AML-193 (cell line): ENCODE results near the gene TXLNG.

Source experiments
- DNase-seq, 2 experiments: peaks; one replicate each; lab custom pipeline; 2025; lab: John Stamatoyannopoulos, UW

Gene TXLNG

GRCh38 chrX:16874458-16875095, 88.3 kb downstream of the TXLNG start:
- DNase-seq, result no peak

DNA sequence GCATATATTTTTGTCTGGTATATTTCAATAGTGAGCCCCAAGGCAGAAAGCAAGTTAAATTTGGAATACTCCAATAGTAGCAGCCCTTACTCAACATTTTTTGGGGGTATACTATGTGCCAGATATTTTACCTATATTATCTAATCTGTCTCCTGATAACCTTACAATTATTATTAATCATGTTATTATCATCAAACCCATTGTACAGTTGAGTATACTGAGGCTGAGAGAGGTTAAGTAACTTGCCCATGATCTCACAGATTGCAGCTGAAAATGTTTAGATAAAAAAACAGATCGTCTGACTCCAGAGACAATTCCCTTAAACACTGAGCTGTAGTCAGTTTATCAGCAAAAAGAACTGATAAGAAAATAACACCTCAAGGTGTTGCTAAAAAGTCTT, 90.4 kb downstream of the TXLNG start:
- no peak for DNase-seq

- peak; percentile 3 to 9 for DNase-seq
Measured at GRCh38 chrX:16882169-16882568, 95.9 kb downstream of the TXLNG start.

DNA sequence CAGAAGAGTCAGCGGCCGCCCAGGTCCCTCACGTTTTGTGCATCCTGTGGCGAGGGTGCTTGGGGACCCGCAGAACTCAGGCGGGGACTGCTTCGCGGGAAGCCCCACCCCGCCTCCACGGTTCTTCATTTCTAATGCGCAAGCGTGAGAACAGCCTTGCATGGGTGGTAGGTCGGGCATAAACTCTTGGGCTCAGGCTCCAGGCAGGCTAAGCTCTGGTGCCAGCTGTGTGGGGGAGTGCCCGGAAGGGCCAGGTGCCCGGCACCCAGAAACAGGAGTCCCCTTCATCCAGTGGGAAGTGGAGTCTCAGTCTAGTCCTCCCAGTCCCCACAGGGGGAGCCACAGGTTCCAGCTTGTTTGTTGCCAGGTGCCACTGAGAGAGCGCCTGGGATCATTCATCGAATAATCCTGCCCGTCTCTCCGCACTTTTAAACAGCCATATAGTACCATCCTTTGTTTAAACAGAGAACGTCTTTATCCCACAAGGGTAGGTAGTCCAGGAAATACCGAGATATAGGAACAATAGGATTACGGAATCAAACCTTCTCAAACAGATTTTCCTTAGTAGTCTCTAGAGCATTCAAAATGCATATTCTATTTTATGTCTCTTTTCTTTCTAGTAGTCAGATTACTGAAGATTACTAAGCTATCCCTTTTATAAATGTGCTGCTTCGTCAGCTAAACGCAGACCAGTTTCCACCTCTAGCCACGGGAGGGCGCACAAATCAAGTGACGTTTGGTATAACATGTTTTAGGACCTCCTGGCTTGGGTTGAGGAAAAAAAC, 96.6 kb downstream of the TXLNG start:
- peak; percentile 27 to 42 for DNase-seq

DNA sequence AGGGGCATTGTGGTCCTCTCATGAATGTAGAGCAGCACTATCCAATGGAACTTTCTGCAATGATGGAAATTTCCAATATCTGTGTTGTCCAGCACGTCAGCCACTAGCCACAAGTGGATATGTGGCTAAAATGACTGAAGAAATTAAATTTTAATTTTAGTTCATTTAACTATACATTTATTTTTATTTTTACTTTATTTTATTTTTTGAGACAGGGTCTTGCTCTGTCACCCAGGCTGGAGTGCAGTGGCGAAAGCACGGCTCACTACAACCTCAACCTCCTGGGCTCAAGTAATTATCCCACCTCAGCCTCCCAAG, 97.2 kb downstream of the TXLNG start:
- DNase-seq, result no peak

DNA sequence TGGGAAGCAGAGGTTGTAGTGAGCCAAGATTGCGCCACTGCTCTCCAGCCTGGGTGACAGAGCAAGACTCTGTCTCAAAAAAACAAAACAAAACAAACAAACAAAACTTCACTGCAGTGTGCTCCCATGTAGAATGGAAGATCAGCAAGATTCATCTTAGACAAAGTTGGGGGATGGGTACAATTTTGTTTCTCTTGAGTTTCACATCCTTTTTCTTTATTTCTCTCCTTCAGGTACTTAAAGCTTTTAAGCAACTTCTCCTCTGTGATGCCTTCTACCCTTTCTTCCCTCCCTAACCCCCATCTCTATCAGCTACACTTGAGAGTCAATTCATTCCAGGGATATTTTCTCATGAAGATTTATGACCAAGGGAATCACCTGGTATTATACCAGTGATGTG, 99.4 kb downstream of the TXLNG start:
- DNase-seq, result no peak

DNA sequence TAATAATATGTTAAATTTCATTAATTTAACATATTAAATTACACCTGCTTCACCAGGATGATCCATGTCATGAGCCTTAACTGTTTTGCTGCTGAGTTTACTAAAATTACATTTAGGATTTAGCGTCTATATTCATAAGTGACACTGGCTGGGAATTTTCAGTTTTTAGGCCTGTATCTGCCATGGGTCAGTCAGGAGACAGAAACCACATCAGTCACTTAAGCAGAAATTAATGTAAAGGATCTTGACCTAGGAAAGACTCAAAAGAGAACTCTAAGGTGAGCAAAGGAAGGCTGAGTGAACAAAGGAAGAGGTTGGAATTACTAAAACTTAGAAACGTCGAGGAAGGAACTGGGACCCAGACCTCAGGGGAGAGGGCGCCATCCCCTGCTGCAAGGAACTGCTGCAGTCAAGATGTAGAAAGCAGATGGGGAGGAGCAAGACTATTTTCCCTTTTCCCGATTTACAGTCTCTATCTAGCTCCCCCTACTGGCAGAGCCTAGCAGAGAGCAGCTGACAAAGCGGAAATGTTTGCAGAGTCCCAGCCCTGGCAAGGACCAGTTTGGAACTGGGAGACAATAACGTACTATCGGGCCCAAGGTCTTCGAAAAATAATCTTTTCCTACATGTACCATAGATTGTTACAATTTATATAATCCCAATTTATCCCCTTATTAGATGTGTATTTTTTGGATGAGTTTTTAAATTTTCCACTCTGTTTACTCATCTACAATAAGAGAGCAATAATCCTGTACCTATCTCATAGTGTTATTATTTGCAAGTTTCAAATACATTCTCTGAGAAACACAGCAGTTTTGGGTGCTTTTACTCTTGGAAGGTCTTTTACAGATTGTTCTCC, 106.5 kb downstream of the TXLNG start:
- DNase-seq, result peak; percentile 70 to 76
